K562 (cell line): ENCODE results near the gene ABHD17C. TPM values are rescaled to one million over a fixed set of nuclear protein-coding genes. Genes with fewer than 3 reads are reported as not detected.

Source experiments
- ATAC-seq: fragments of 200-7000 bp; cut with Tn5 transposase; 3 replicates; pipeline ENCODE4 v1.9.1; 2020; ENCODE audit warnings: moderate library complexity
- BruUV-seq: library from RNA; stranded (reverse); fragments of 400-500 nt; replicated peaks from 2 replicates; lab custom pipeline; 2021; lab: Mats Ljungman, UMichigan
- CTCF ChIA-PET: fragments of 300-600 bp; formaldehyde crosslinking; extraction: SDS; loops from one replicate; lab custom pipeline; 2021; ENCODE audit warnings: low intra/inter-chr PET ratio; lab: Yijun Ruan, JAX
- POLR2A ChIA-PET: fragments of 300-600, 350-650 bp; sonication (Branson Sonifier 250); formaldehyde crosslinking; extraction: SDS; loops from one replicate; lab custom pipeline; 2021; ENCODE audit warnings: antibody characterized with exemption, inconsistent platforms; lab: Yijun Ruan, JAX
- DNase-seq, 4 experiments: peaks; one replicate each; pipeline versions ENCODE4 v3.0.0 to v3.0.0-alpha.2; 2011 to 2018; ENCODE audit warnings: low spot score in 3 of 4, mixed read lengths in 3 of 4; ENCODE audit errors: extremely low read depth in 1 of 4
- FAIRE-seq: peaks from 2 replicates; lab custom pipeline; 2011; peaks lifted over from hg19 to GRCh38; lab: Jason Lieb, UNC
- H2AFZ ChIP-seq: 2 replicates; pipeline ENCODE4 v1.6.0; 2011; ENCODE audit warnings: low read depth, low read length, control low read depth, inconsistent platforms
- H3K27ac ChIP-seq: fragments of 200-600 bp; 3 replicates; pipeline ENCODE4 v1.8.0; 2011; ENCODE audit warnings: low read depth, mild to moderate bottlenecking, control low read depth, inconsistent platforms, low read length, moderate library complexity, mixed read lengths; ENCODE audit errors: extremely low read depth
- H3K27me3 ChIP-seq, 2 experiments: fragments of 300-600 bp in 1 of 2; 2 replicates in 1 of 2; 3 replicates in 1 of 2; pipeline versions ENCODE4 v1.6.0 to v1.8.0; 2011; ENCODE audit warnings: inconsistent platforms in 2 of 2, low read length in 2 of 2, mild to moderate bottlenecking in 1 of 2, mixed read lengths in 1 of 2, moderate library complexity in 1 of 2; ENCODE audit not compliant: control insufficient read depth in 2 of 2, insufficient read depth in 2 of 2
- H3K36me3 ChIP-seq: fragments of 300-600 bp; 3 replicates; pipeline ENCODE4 v1.8.0; 2011; ENCODE audit warnings: mild to moderate bottlenecking, low read length, inconsistent platforms; ENCODE audit not compliant: control insufficient read depth, insufficient read depth
- H3K4me1 ChIP-seq, 2 experiments: fragments of 200-600 bp in 1 of 2; replicated peaks in 1 of 2; 2 replicates in 1 of 2; 3 replicates in 1 of 2; pipeline versions ENCODE4 v1.5.1 to v1.8.0; 2011; ENCODE audit warnings: inconsistent platforms in 2 of 2, low read length in 2 of 2, mild to moderate bottlenecking in 1 of 2, mixed read lengths in 1 of 2, moderate library complexity in 1 of 2; ENCODE audit not compliant: control insufficient read depth in 2 of 2, insufficient read depth in 2 of 2
- H3K4me2 ChIP-seq: 2 replicates; pipeline ENCODE4 v1.6.1; 2011; ENCODE audit warnings: low read length, control low read depth, inconsistent platforms, mixed read lengths; ENCODE audit not compliant: insufficient read depth
- H3K4me3 ChIP-seq: fragments of 200-600 bp; sonication (generic), shearing (Covaris generic); 2 replicates; pipeline ENCODE4 v1.5.1; 2016; ENCODE audit warnings: control low read depth, inconsistent platforms
- H3K79me2 ChIP-seq: fragments of 200-600 bp; 3 replicates; pipeline ENCODE4 v1.8.0; 2011; ENCODE audit warnings: low read length, inconsistent platforms; ENCODE audit not compliant: control insufficient read depth, insufficient read depth
- H3K9ac ChIP-seq, 2 experiments: 2 replicates each; pipeline versions ENCODE4 v1.6.0 to v1.6.1; 2011; ENCODE audit warnings: low read depth in 2 of 2, low read length in 2 of 2, control low read depth in 1 of 2, inconsistent platforms in 1 of 2, mild to moderate bottlenecking in 1 of 2, mixed read lengths in 1 of 2; ENCODE audit not compliant: insufficient read depth in 1 of 2
- H3K9me1 ChIP-seq: one replicate; pipeline ENCODE4 v1.6.0; 2011; ENCODE audit warnings: inconsistent platforms, mild to moderate bottlenecking, low read length, moderate library complexity; ENCODE audit not compliant: control insufficient read depth, insufficient read depth
- H3K9me3 ChIP-seq: replicated peaks from 2 replicates; pipeline ENCODE4 v1.5.1; 2011; ENCODE audit warnings: low read depth, low read length, inconsistent platforms; ENCODE audit not compliant: control insufficient read depth, insufficient read depth
- H4K20me1 ChIP-seq: replicated peaks from 2 replicates; pipeline ENCODE4 v1.6.1; 2011; ENCODE audit warnings: low read length, inconsistent platforms, mixed read lengths; ENCODE audit not compliant: control insufficient read depth, insufficient read depth
- ATF3 ChIP-seq, 2 experiments: fragments of 450-650 bp in 1 of 2; sonication (generic) in 1 of 2; formaldehyde crosslinking in 1 of 2; IDR thresholded peaks in 1 of 2; conservative IDR thresholded peaks in 1 of 2; 2 replicates each; pipeline versions ENCODE4 v1.6.1 to v1.8.1; 2016 to 2023; ENCODE audit warnings: mild to moderate bottlenecking in 2 of 2, moderate library complexity in 2 of 2, inconsistent platforms in 1 of 2, missing genetic modification reagents in 1 of 2
- ELK3 ChIP-seq: fragments of 450-650 bp; formaldehyde crosslinking; IDR thresholded peaks from 2 replicates; pipeline ENCODE4 v1.4.0; 2020; ENCODE audit warnings: mild to moderate bottlenecking
- WGBS: fragments of 100-300 bp; shearing (Covaris generic); methylation state at CpG from one replicate; pipeline ENCODE4 v1.1.6; 2016; ENCODE audit warnings: low coverage, mixed read lengths; ENCODE audit not compliant: insufficient coverage; ENCODE audit errors: missing lambda C conversion rate; 5-methylcytosine and 5-hydroxymethylcytosine counted together
- in situ Hi-C: fragments of 300-500 bp; cut with MboI; formaldehyde crosslinking; loops from 4 replicates; pipeline ENCODE4 v1.15.0; 2018; ENCODE audit warnings: inconsistent platforms, mixed read lengths
- intact Hi-C: fragments of 100-400 bp; cut with micrococcal nuclease; formaldehyde crosslinking; loops from 2 replicates; pipeline ENCODE4 v1.14.2; 2022
- polyA plus RNA-seq, 8 experiments: library from polyadenylated mRNA; depleted of rRNA in 4 of 8; stranded (reverse) in 5 of 8; unstranded in 3 of 8; fragments of >200 nt; fragmentation: Nextera tagmentation in 2 of 8; fragmentation: Illumina TruSeq in 1 of 8; extraction: Ambion mirVana in 2 of 8; extraction: Trizol in 1 of 8; gene quantifications; 2 replicates each; pipeline versions ENCODE4 v1.2.1 to v1.2.3, GENCODE V29; 2011 to 2014; ENCODE audit warnings: inconsistent platforms in 1 of 8, missing spikeins in 1 of 8
- total RNA-seq, 7 experiments: library from RNA; depleted of rRNA in 6 of 7; stranded (reverse); fragments of >200 nt in 6 of 7; fragmentation: Illumina TruSeq in 2 of 7; extraction: Trizol in 2 of 7; gene quantifications; 2 replicates each; pipeline versions ENCODE4 v1.2.1 to v1.2.3, GENCODE V29; 2011 to 2021; ENCODE audit warnings: low replicate concordance in 1 of 7

The ABHD17C gene
- total and polyA plus RNA-seq, 9 of the 15 experiments (the other 6 are each of a cell fraction or from before 2014, with no cell fraction given): 0.04 to 0.42 (median 0.19) TPM; not detected in 1

- intact Hi-C loops: no loop called here
- no peak overlapping the region for H3K4me3 ChIP-seq
- H3K9me1 ChIP-seq: no peaks in the 10 kb centered on the region
- H3K27ac ChIP-seq: no peak overlapping the region
- no peaks in the 10 kb centered on the region for H3K9me3 ChIP-seq
- no peaks in the 10 kb centered on the region for H3K36me3 ChIP-seq
- TF ChIP-seq ATF3 (IDR thresholded peaks at IDR 0.05) (peak; percentile 39; the same call in 1 of the 2 replicates), ATF3 (CRISPR knock-in tag; conservative IDR thresholded peaks at IDR 0.05) (no peak), ELK3 (CRISPR knock-in tag) (no peak)
- TF ChIP-seq, all 486 proteins: peak for 1
- DNase-seq (no peak), ATAC-seq (no peak), FAIRE-seq (no peak)
- in situ Hi-C loops: no loop called here
- Histone ChIP-seq H3K79me2 (no peaks in the 10 kb centered on the region), H2AFZ (no peak overlapping the region), H3K9ac (no peak overlapping the region), H3K27me3 (peaks cover 6 to 10% of the 10 kb centered on the region in 2 experiments), H4K20me1 (no peaks in the 10 kb centered on the region), H3K4me2 (no peak overlapping the region), H3K4me1 (no peaks in the 10 kb centered on the region; a peak in 1 of 5 replicates)
- 2% methylated on average over 8 of the region's 8 CpGs for WGBS
- BruUV-seq: no TSS peak
- CTCF ChIA-PET: no interaction called here
- POLR2A ChIA-PET: interaction anchor here (1.1 kb wide), 1 partner anchor 13 kb away, joined by 3 read pairs; no protein-coding TSS in a partner anchor
Measured at GRCh38 chr15:80754014-80754413, 58.9 kb downstream of the ABHD17C start.
